Right forelimb (tissue), 1 donor: Measurements from ENCODE around the gene MGST3.
"Not testable (repeated sequence)": the region's sequence is repeated elsewhere in the genome, so short reads cannot be mapped to it uniquely, and the experiment has no call there.

ENCODE experiments used
- DNase-seq: peaks from one replicate; pipeline ENCODE4 v3.0.0-alpha.2; 2018

The MGST3 gene

DNA sequence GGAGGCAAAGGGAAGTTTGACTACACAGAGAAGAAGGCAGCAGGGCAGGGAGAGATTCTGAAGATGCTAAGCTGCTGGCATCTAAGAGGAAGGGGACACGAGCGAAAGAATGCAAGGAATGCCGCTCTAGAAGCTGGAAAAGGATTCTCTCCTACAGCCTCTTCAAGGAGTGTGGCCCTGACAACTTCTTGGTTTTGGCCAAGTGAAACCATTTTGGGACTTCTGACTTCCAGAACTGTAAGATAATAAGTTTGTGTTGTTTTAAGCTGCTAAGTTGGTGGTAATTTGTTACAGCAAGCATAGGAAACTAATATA lies 28.5 kb downstream of the MGST3 start:
- DNase-seq = no peak

DNA sequence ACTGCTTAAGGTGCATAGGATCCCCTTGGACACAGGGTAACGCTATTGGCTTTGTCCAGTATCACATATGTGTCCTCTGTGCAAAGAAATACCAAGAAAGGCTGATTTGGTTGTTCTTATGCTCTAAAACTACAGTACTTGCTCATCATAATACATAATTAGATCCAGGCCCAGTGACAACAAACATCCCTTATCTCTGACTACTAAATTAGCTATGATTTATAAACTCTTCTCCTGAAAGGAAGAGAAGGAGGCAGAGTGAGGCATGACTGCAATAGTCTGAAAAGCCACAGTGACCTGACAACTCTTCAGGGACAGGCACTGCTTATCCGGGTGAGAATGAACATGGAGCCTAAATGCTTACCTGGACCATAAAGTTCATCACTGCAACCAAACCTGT lies 30.7 kb downstream of the MGST3 start:
- DNase-seq = no peak

DNA sequence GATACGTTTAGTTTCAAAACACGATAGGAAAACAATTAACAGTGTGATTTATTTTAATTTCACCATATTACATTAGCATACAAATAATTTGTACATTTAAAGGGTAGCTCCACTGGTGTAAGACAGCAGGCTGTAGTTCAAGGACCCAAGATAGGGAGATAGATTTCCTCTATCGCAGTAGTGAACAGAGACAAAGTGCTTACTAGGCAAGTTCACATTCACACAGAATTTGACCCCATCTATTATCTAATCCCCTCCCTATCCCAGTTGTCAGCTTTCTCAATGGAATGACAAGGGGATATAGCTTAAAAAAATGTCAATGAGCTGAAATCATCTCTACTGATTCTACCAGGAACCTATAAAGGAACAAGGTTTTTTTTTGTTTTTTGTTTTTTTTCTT lies 31.2 kb downstream of the MGST3 start:
- no peak for DNase-seq

DNA sequence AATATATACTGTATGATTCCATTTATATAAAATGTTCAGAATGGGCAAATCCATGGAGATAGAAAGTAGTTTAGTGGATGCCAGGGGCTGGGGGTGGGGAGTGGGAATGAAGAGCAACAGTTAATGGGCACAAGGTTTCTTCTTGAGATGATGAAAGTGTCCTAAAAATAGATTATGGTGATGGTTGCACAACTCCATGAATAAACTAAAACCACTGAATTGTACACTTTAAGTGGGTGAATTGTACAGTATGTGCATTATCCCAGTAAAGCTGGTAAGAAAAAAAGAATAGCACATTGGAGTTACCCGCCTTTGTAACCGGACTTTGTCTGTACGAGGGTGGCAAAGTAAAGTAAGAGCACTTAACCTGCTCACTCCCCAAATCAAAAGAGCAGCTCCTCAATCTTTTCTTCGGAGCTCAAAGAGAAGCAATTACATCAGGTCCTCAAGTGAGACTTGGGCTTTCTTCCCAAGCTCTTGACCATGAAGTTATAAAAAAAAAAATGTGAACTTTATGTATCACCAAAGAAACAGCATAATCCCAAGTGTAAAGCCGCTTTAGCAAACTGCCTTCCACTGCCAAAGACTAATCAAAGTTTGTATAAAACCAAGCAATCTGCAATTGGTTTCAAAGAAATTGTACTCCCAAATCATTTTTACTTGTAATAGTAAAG lies 35.3 kb downstream of the MGST3 start:
- DNase-seq = no peak

DNA sequence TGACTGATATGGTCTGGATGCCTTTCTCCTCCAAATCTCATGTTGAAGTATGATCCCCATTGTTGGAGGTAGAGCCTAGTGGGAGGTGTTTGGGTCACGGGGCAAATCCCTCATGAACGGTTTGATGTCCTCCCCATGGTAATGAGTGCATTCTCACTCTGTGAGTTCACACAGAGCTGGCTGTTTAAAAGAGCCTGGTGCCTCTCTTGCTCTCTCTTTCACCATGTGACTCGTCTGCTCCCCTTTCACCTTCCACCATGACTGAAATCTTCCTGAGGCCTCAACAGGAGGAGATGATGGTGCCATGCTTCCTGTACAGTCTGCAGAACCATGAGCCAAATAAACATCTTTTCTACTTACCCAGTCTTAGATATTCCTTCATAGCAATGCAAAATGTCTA lies 37.1 kb downstream of the MGST3 start:
- no peak for DNase-seq

DNA sequence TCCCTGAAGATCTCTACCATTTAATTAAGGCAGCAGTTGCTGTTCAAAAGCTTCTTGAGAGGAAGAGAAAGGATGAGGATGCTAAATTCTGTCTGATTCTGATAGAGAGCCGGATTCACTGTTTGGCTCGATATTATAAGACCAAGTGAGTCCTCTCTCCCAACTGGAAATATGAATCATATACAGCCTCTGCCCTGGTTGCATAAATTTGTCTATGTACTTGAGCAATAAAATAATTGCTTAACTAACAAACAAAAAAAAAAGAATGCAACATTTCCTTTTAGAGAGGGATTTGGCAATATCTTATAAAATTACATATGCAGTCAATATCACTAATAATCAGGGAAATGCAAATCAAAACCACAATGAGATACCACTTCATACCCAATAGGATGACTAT lies 40.5 kb downstream of the MGST3 start:
- DNase-seq = no peak

DNA sequence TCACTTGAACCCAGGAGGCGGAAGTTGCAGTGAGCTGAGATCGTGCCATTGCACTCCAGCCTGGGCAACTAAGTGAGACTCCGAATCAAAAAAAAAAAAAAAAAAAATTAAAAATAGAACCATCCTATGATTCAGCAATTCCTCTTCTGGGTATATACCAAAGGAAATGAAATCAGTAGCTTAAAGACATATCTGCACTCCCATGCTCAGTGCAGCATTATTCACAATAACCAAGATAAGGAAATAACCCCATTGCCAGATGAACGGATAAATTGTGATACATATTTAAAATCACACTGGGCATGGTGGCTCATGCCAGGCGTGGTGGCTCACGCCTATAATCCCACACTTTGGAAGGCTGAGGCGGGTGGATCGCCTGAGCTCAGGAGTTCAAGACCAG lies 43.6 kb downstream of the MGST3 start:
- DNase-seq = no peak

DNA sequence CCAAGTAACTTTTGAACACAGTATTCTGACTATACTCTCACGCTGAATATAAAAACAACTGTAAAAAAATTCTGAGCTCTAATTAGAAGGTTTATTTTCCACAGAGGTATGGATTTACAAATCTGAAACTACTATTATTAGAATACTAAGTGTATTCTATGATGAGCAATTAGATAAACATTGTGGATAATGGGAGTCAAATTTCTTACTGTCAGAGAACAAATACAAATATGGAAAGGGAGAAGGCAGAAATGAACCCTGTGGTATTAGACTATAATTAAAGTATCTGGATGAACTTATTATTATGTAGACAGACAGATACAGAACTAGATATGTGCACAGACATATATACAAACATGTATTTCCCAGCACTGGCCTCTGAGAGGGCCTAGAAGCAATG lies 44.8 kb downstream of the MGST3 start:
- DNase-seq = no peak

DNA sequence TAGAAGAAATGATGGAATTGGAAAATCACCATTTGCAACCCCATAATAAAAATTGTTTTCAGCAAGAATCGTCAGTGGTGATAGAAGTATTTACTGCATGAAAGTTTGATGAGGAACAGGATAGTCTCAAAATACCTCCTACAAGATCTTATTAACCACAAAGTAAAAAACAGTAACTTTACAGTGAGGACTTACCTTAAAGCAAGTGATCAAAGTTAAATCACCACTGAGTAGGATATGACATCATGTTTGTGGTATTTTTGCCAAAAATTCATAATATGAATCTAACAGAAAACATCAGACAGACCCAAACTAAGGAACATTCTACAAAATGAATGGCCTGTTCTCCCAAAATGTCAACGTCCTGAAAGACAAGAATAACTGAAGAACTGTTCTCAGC lies 47.5 kb downstream of the MGST3 start:
- DNase-seq = no peak

DNA sequence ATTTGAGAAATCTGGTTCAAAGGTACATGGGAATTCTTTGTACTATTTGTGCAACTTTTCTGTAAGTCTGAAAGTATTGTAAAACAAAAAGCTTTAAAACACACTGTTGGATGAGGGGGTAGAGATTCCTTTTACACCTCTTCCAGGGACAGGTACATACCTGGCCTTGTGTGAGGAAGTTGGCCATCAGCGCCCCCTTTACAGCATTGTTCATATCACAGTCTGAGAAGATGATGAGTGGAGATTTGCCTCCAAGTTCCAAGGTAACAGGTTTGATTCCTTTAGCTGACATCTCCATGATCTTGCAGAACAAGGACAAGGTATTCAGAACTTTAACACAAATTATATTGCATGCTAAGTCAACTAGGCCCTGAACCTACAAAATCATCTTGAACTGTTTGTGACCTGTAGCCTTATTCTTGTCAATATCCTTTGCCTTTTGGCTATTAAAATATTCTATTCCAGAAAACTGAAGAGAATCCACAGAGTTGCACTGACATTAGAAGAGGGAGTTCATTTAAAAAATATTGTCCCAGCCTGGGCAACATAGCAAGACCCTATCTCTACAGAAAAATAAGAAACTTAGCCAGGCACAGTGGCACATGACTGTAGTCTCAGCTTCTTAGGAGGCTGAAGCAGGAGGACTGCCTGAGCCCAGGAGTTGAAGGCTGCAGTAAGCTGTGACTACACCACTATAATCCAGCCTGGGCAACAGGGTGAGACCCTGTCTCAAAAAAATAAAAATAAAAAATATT lies 48.4 kb downstream of the MGST3 start:
- no peak for DNase-seq

DNA sequence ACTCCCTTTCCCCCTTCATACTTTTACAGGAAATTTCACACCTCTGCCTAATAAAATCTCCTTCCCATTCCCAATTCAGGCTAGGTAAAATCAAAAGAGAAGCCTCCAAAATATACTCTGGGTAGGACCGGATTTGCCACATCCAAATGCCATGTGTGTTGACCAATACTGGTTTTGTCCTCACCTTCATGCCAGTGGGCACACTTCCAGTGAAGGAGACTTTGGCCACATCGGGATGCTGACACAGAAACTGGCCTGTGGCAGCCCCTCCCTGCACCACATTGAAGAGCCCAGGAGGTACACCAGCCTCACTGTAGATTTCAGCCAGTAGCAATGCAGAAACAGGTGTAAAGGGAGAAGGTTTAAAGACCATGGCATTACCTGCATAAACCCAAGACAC lies 49.3 kb downstream of the MGST3 start:
- no peak for DNase-seq

DNA sequence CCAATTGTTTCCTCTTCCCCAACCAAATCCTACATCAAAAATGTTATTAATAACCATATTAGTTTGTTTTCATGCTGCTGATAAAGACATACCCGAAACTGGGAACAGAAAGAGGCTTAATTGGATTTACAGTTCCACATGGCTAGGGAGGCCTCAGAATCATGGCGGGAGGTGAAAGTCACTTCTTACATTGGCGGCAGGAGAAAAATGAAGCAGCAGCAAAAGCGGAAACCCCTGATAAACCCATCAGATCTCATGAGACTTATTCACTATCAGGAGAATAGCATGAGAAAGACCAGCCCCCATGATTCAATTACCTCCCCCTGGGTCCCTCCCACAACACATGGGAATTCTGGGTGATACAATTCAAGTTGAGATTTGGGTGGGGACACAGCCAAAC lies 49.7 kb downstream of the MGST3 start:
- DNase-seq = not testable (repeated sequence)

DNA sequence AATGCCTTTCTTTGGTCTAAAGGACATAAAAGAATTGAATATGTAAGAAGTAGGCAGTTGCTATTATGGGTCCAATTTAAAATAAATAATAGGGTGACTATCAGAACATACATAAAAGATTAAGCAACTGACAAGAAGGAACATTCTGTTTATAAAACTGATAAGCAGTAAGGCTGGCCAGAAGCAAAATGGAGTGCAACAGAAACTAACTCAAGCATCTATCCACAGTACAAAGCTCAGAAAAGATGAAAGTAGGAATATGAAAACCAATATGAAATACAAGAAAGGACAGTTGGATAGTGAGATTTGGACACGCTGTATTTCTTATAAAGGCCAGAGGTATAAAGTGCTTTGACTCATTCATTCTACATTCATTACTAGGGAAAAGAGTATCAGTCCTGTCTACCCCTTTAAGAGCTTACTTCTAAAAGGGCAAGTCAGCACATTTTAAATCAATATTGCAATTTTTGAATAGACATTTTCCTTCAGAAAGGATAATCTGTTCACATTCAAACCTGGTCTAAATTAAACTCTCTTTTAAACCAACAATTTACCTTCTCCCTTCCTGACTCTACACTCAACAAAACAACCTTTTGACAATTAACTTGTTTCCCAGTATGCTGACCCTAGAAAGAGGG lies 52.9 kb downstream of the MGST3 start:
- no peak for DNase-seq

DNA sequence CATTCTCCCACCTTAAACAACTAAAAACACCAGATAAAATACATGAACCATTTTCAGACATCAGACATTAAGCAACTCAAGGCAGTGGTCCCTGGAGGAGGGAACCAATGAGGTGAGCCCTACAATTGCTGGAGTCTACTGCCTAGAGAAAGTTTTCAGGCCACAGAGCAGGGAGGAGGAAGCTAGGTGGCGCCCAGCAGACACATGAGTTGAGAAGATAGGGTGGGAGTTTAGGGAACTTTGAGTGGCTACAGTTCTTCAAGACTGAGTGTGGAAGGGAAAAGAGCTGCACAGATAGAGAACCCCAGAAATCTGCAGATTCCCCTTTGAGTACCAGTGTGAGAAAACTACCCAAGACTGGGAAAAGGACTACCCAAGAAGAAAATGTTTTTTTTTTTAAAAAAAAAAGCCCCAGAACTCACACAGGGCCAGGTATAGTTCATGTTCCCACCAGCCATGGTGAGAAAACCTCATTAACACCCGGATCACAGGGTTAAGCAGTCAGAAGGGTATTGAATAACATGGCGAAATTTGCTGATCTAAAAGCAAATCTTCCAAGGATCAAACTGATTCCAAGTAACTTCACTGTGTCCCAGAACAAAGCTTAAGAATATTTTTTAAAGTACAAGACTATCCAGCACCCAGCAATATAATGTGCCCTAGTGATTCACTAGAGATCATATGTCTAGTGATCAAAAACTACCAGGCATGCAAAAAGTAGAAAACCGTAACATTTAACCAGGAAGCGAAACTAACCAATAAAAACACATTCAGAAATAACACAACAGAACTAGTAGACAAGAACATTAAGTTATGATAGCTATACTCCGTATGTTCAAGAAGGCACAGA lies 55.3 kb downstream of the MGST3 start:
- DNase-seq = no peak

DNA sequence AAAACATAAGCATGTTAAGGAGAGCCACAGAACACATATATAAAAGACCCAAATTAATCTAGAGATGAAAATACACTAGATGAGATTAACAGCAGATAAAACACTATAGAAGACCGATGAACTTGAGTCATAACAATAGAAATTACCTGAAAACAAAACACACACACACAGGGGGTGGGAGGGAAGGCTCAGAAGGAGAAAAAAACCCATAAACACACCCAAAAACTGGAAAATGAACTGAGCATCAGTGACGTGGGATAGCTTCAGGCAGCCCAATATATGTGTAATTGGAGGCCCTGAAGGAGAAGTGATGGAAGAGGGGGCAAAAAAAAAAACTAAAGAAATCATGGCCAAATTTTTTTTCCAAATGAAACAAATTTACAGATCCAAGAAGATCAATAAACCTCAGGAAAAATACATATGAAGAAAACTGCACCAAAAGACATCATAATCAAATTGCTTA lies 56.0 kb downstream of the MGST3 start:
- no peak for DNase-seq

DNA sequence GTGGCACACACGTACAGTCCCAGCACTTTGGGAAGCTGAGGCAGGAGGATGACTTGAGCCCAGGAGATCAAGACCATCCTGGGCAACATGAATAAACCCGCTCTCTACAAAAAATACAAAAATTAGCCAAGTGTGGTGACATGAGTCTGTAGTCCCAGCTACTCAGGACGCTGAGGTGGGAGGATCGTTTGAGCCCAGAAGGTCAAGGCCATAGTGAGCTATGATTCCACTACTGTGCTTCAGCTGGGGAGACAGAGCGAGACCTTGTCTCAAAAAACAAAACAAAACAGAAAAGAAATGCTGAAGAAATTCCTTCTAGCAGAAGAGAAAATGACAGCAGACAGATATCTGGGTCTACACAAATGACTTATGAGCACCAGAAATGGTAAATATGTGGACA lies 57.0 kb downstream of the MGST3 start:
- no peak for DNase-seq

DNA sequence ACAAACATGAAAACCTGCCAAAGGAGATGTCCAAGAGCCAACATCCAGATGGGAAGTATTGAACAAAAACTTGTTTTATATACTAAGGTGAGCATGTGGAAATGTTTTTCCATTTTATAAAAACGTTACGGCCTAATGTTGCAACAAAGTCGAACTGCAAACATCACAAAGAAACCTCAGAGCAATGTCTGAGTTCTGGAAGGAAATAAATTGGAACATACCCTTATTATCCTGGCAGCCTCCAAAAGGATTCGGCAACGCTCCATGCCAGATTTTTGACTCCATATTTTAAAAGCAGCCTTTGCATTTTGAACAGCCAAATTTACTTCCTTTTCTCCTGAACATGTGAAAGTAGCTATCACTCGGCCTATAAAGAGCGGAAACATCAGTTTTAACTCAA lies 64.0 kb downstream of the MGST3 start:
- DNase-seq = peak; percentile 46

DNA sequence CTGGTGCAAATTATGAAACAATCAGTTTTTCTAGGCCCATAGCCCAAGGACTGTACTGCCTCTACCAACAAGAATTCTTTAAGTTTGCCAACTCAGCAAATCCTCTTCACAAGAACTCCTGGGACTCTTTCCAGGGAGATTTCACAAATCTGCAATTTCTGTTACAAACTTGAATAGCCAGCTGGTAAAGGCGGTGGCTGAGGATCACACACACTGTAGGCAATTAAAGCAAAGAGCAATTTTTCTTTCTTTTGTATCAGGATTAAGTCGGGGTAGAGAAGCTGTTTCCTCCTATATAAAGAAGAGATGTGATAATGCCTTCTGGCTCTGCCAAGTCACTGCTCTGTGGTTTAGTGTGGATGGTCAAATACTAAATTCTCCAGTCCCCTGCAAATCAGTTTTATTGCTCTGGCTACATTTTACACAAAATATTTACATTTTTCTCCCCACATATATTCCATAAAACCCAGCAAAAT lies 65.6 kb downstream of the MGST3 start:
- DNase-seq = no peak

DNA sequence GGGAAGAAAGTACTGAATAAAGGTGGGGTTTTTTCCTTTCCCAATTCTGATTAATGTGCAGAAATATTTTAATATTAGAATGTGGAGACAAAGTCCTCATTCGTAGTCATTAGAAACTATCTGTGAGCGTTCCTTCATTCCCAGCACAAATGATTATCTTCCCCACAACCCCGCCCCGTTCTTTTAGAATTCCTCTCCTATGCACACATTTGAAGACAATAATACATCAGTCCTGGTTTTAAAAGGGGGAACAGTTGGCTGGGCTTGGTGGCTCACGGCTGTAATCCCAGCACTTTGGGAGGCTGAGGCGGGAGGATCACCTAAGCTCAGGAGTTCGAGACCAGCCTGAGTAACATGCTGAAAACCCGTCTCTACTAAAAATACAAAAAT lies 66.5 kb downstream of the MGST3 start:
- no peak for DNase-seq

DNA sequence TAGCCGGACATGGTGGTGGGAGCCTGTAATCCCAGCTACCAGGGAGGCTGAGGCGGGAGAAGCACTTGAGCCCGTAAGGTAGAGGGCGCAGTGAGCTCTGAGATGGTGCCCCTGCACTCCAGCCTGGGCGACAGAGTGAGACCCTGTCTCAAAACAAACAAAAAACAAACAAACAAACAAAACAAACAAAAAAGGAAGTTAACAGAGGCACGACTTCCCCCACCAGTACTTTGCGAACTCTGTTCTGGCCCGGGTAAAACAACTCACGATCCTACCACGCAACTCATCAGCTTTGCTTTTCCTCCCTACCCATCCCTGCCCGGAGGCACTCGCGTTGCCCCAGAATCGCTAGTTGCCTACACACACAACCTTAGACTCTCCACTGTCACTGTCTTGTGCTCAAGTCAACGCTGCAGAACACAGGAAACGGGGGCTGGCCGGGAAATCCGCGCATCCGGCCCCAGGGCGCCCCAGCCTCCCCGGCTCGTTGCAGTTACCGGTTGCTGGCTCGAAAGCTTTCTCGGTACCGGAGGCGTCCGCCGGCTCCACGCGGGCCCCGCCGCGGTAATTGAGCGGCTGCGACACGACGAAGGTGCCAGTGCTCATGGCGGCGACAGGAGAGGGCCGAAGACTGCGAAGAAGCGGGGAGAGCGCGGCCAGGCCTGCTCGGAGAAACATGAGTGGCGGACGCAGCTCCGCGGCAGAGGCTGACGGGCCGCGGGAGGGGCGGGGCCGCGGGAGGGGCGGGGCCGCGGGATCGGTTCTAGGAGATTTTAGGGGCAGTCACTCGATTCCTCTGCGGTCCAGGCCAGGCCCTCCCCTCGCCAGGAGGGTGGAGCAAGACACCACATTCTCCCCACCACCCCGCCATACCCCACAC lies 67.1 kb downstream of the MGST3 start, which contains the start of gene ALDH9A1:
Gene ALDH9A1, minus strand, starts transcription at position 682 of the 880 bp plus-strand sequence. Its CDS starts 4 bp downstream, at position 678.
- DNase-seq = peak; percentile 95

DNA sequence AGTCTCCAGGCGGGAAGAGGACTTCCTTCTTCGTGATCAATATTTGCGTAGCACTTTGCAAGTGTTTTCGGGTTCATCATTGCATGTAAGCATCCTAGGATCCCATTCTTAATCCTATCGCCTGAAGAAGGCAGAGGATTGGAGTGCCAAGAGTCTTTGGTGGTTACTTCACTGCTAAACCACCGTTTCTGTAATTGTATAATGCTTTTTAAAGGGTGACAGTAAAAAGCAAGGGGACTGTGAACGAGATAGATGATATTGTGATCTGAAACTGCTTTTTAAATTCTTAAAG lies 67.7 kb downstream of the MGST3 start:
- no peak for DNase-seq

DNA sequence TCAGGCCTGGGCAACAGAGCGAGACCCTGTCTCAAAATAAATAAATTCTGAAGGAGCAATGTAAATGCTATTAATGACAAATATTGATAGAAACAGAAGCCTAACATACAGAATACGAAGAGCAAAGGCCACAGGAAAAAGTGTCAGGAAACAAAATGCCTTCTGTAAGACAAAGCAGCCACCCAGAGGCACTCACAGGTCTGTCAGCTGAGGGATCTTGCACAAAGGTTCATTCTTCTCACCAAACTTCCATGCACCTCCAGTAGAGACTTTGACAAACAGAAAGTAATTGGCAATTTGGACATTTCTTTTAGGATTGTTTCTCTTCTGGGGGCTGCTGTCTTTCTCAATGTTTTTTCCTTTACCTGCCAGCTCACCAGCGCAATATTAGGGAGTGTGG lies 68.5 kb downstream of the MGST3 start:
- no peak for DNase-seq
